Naive thymus-derived CD8-positive, alpha-beta T cell (primary cell): ENCODE results near the gene TRPV6. TPM values are rescaled to one million over a fixed set of nuclear protein-coding genes. Genes with fewer than 3 reads are reported as not detected.
A peak's percentile ranks its signal among the peaks of the same experiment; 100 is the strongest.

ENCODE experiments used
- ATAC-seq, 2 donors: fragments of 150-1000 bp; cut with Tn5 transposase in 1 of 2; sonication (Bioruptor Pico), chemical (Tn5 transposase) in 1 of 2; 1 replicate in 1 of 2; 2 replicates in 1 of 2; pipeline ENCODE4 v1.10.0; 2021; ENCODE audit warnings: mild to moderate bottlenecking in 2 of 2, moderate library complexity in 2 of 2
- POLR2A ChIA-PET: fragments of 350-600 bp; sonication (Branson Sonifier 250); formaldehyde crosslinking; loops from one replicate; lab custom pipeline; 2021; ENCODE audit warnings: antibody characterized with exemption; lab: Charles Lee
- DNase-seq, 10 donors: peaks; one replicate each; pipeline versions ENCODE4 v3.0.0 to v3.0.0-alpha.2; 2020 to 2022
- H3K27ac Mint-ChIP-seq, 10 donors: one replicate each; pipeline ENCODE4 v1.8.0; 2020 to 2022; ENCODE audit warnings: mild to moderate bottlenecking in 10 of 10, mixed read lengths in 10 of 10, moderate library complexity in 4 of 10, inconsistent platforms in 1 of 10
- H3K27me3 Mint-ChIP-seq, 5 donors: one replicate each; pipeline ENCODE4 v1.8.0; 2021 to 2022; ENCODE audit warnings: mixed read lengths in 5 of 5
- H3K36me3 Mint-ChIP-seq, 3 donors: one replicate each; pipeline ENCODE4 v1.8.0; 2020 to 2022; ENCODE audit warnings: mixed read lengths in 3 of 3, mild to moderate bottlenecking in 2 of 3, inconsistent platforms in 1 of 3
- H3K4me1 Mint-ChIP-seq, 4 donors: one replicate each; pipeline ENCODE4 v1.8.0; 2021 to 2022; ENCODE audit warnings: mixed read lengths in 4 of 4
- H3K4me3 Mint-ChIP-seq, 10 donors: one replicate each; pipeline ENCODE4 v1.8.0; 2020 to 2022; ENCODE audit warnings: mild to moderate bottlenecking in 10 of 10, mixed read lengths in 10 of 10, moderate library complexity in 6 of 10, inconsistent platforms in 1 of 10
- H3K9me3 Mint-ChIP-seq, 9 donors: one replicate each; pipeline ENCODE4 v1.8.0; 2020 to 2022; ENCODE audit warnings: mixed read lengths in 9 of 9, mild to moderate bottlenecking in 3 of 9, inconsistent platforms in 1 of 9, moderate library complexity in 1 of 9
- polyA plus RNA-seq, 3 donors: library from polyadenylated mRNA; unstranded; fragments of 300-500 nt; fragmentation: Illumina TruSeq; gene quantifications; one replicate each; pipeline ENCODE4 v1.2.3, GENCODE V29; 2021
- total RNA-seq, 8 experiments: library from RNA in 2 of 8; stranded (reverse) in 2 of 8; gene quantifications; one replicate each; pipeline ENCODE4 v1.2.3 and lab custom pipeline; 2021 to 2026

The TRPV6 gene
- total and polyA plus RNA-seq, 5 experiments from 2014 or later: 0.08 TPM; not detected in 4

DNA sequence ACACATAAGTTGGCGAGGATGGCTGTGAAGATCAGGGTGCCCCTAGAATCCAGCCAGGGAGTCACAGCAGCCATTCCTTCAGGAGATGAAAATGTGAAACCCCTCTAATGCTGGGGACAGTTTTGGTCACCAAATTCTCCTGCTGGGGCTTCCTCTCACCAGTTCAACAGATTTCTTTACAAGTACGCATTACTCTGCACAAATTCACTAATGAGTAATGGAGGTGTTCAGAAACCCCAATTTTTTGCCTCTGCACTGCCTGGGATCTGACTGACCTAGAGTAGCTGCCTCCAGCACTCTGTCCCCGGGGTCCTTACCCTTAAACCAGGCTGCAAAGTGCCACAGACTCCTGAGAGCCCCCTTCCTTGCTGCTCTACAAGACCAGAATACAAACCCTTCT, 31.9 kb upstream of the TRPV6 start:
- Mint-ChIP-seq H3K27me3 (peaks cover 5 to 26% (median 8%) of the 10 kb centered on the region in 5 donors), H3K4me1 (peaks cover 0 to 4% (median 0%) of the 10 kb centered on the region in 4 donors), H3K9me3 (no peaks in the 10 kb centered on the region), H3K27ac (no peak overlapping the region), H3K4me3 (no peak overlapping the region), H3K36me3 (no peaks in the 10 kb centered on the region)
- POLR2A ChIA-PET: no interaction called here
- no peak for DNase-seq
- ATAC-seq: no peak

DNA sequence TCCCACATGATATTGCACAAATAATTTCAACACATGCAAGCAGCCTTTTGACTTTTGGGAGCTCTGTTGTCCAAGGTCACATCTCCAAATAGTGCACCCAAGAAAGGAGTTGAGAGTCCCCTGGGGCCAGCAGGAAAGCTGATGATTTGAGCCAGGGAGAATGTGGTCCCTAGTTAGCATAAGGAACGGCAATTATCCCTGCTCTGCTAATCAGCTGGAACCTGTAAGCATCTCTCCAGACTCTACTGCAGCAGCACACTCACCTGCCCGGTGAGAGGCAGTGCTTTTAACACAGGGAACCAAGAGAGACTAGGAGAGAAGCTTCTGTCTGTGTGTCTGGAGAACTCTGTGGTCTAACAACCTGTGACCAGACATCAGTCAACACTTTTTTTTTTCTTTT, 31.0 kb upstream of the TRPV6 start:
- Mint-ChIP-seq H3K36me3 (no peaks in the 10 kb centered on the region), H3K4me1 (peaks cover 0 to 4% (median 0%) of the 10 kb centered on the region in 4 donors), H3K4me3 (no peak overlapping the region), H3K27me3 (peaks cover 5 to 36% (median 13%) of the 10 kb centered on the region in 5 donors), H3K9me3 (no peaks in the 10 kb centered on the region), H3K27ac (no peak overlapping the region)
- ATAC-seq: no peak
- POLR2A ChIA-PET: no interaction called here
- DNase-seq: no peak

DNA sequence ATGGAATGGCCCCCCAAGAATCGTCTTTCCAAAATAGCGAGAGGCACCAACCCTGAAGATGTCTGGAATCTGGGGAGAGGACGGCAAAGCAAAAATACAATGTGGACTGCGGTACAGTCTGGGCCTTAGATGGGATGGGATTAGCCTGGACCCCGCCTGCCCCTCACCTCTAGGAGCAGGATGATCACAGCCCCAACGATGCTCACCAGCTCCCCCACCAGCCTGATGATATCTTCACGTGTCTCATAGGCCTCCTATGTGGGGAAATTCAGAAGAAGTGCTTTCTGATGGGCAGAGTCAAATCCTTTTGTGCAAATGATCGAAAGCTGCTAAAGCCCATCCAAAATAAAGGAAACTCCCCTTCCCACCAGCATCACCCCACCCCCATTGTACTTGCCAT, 29.8 kb upstream of the TRPV6 start:
- no peak overlapping the region for H3K4me3 Mint-ChIP-seq
- no peaks in the 10 kb centered on the region for H3K36me3 Mint-ChIP-seq
- ATAC-seq: no peak
- POLR2A ChIA-PET: no interaction called here
- H3K27me3 Mint-ChIP-seq: peaks cover 8 to 42% (median 17%) of the 10 kb centered on the region in 5 donors
- H3K9me3 Mint-ChIP-seq: no peaks in the 10 kb centered on the region
- no peak for DNase-seq
- H3K4me1 Mint-ChIP-seq: peaks cover 0 to 4% (median 0%) of the 10 kb centered on the region in 4 donors
- H3K27ac Mint-ChIP-seq: no peak overlapping the region

DNA sequence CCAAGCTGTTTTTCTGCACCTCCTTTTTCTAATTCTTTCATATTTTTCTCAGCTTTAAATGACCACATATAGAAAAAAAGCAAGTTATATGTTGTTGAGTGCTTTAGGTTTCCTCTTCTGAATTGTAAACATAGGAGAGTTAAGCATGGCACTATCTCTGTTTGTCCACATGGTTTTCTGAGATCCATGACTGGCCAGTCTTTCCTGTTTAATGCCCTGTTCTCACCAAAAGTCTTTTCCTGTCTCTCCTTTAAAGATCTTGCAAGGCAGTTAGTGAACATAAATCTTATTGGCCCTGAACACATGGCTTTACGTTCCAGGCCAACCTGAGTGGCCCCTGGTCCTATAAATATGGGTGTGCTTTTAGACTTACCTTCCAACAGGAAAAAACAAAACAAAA, 28.6 kb upstream of the TRPV6 start:
- ATAC-seq: no peak
- no peak overlapping the region for H3K4me3 Mint-ChIP-seq
- peaks cover 0 to 6% (median 0%) of the 10 kb centered on the region in 4 donors for H3K4me1 Mint-ChIP-seq
- POLR2A ChIA-PET: no interaction called here
- H3K27me3 Mint-ChIP-seq: peaks cover 8 to 46% (median 20%) of the 10 kb centered on the region in 5 donors
- no peaks in the 10 kb centered on the region for H3K36me3 Mint-ChIP-seq
- H3K27ac Mint-ChIP-seq: no peak overlapping the region
- H3K9me3 Mint-ChIP-seq: no peaks in the 10 kb centered on the region
- DNase-seq: no peak

DNA sequence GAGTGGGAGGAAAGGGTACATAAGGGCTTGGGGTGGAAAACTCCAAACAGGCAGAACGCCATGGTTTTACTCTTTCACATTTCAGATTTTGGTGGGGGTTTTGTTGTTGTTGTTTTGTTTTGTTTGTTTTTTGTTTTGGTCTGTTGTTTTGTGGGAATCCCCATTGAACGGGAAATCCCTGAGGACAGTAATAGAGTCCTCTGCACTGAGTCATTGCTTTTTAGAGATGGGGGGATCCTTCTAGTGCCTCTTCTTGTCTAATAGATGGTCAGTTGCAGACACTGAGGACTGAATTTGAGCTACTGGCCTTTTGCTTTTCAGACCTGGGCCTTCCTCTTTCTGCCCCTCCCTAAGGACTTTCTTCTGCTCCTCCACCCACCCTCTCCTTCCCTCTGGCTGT, 28.0 kb upstream of the TRPV6 start:
- Mint-ChIP-seq H3K27me3 (peaks cover 13 to 46% (median 25%) of the 10 kb centered on the region in 5 donors), H3K4me3 (no peak overlapping the region)

DNA sequence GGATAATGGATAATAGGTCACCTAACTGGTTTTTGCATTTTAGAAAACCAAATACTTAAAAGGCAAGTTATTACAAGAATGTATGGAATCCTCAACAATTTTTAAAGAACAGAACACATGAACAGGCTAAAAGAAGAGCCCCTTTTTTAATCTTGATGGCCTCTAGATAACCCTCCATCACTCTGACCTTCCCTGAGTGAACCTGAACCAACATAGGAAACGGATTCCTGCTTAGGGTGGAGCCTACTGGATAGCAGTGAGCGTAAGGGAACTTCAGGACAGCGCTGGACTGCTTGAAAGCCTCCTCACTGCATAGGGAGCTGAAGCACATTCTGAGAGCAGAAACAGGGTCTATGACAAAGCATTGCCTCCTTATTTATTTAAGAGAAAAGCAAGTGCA, 27.5 kb upstream of the TRPV6 start:
- POLR2A ChIA-PET: no interaction called here
- DNase-seq: no peak
- H3K9me3 Mint-ChIP-seq: no peaks in the 10 kb centered on the region
- no peak overlapping the region for H3K4me3 Mint-ChIP-seq
- no peaks in the 10 kb centered on the region for H3K36me3 Mint-ChIP-seq
- no peak overlapping the region for H3K27ac Mint-ChIP-seq
- H3K27me3 Mint-ChIP-seq: peaks cover 10 to 46% (median 24%) of the 10 kb centered on the region in 5 donors
- peaks cover 0 to 6% (median 0%) of the 10 kb centered on the region in 4 donors for H3K4me1 Mint-ChIP-seq
- no peak for ATAC-seq

More for the DNA sequence above, 28.0 kb upstream of the TRPV6 start:
- no peaks in the 10 kb centered on the region for H3K9me3 Mint-ChIP-seq
- no peaks in the 10 kb centered on the region for H3K36me3 Mint-ChIP-seq
- POLR2A ChIA-PET: no interaction called here
- DNase-seq (no peak), ATAC-seq (no peak)
- peaks cover 0 to 6% (median 0%) of the 10 kb centered on the region in 4 donors for H3K4me1 Mint-ChIP-seq
- no peak overlapping the region for H3K27ac Mint-ChIP-seq

DNA sequence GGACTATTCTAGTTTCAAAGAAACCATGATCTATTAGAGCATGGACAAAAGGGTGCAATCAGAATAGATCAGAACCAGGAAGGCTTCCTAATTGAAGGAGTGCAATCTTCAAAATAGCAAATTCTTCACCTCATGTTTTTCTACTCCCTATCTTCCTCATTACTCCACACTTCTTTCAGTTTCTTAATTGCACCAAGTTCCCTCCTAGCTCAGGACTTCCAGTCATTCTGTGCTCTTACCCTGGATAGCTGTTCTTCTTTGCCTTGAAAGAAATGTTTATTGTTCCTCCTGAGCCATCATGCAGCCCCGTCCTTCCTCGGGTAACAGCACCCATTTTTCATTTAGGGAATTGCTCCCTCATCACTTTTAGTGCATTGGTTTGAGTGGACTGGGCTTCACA, 24.9 kb upstream of the TRPV6 start:
- ATAC-seq (no peak), DNase-seq (no peak)
- H3K4me3 Mint-ChIP-seq: no peak overlapping the region
- peaks cover 12 to 41% (median 28%) of the 10 kb centered on the region in 5 donors for H3K27me3 Mint-ChIP-seq
- H3K4me1 Mint-ChIP-seq: peaks cover 0 to 6% (median 0%) of the 10 kb centered on the region in 4 donors
- H3K9me3 Mint-ChIP-seq: peaks cover 0 to 4% (median 0%) of the 10 kb centered on the region in 9 donors
- no peak overlapping the region for H3K27ac Mint-ChIP-seq
- POLR2A ChIA-PET: no interaction called here
- no peaks in the 10 kb centered on the region for H3K36me3 Mint-ChIP-seq

DNA sequence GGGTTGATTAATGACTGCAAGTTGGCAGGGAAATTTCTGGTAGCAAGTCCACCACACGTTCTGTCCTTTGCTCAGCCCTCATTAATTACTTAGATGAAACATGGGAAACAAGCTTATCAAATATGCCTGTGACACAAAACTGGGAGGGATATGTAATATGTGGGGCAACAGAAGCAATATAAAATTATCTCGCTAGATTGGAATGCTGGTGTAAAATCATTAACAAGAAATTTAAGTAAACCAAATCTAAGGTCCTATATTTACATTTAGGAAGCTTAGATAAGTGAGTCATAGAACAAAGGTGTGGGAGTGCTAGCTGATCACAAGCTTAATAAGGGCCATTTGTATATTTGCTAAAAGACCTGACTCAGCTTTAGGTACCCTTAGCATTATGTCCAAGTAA, 24.5 kb upstream of the TRPV6 start:
- POLR2A ChIA-PET: no interaction called here
- Mint-ChIP-seq H3K9me3 (peaks cover 0 to 4% (median 0%) of the 10 kb centered on the region in 9 donors), H3K27ac (no peak overlapping the region), H3K4me3 (no peak overlapping the region), H3K36me3 (no peaks in the 10 kb centered on the region), H3K4me1 (peaks cover 0 to 6% (median 0%) of the 10 kb centered on the region in 4 donors), H3K27me3 (peaks cover 12 to 41% (median 28%) of the 10 kb centered on the region in 5 donors)
- ATAC-seq: no peak
- no peak for DNase-seq

DNA sequence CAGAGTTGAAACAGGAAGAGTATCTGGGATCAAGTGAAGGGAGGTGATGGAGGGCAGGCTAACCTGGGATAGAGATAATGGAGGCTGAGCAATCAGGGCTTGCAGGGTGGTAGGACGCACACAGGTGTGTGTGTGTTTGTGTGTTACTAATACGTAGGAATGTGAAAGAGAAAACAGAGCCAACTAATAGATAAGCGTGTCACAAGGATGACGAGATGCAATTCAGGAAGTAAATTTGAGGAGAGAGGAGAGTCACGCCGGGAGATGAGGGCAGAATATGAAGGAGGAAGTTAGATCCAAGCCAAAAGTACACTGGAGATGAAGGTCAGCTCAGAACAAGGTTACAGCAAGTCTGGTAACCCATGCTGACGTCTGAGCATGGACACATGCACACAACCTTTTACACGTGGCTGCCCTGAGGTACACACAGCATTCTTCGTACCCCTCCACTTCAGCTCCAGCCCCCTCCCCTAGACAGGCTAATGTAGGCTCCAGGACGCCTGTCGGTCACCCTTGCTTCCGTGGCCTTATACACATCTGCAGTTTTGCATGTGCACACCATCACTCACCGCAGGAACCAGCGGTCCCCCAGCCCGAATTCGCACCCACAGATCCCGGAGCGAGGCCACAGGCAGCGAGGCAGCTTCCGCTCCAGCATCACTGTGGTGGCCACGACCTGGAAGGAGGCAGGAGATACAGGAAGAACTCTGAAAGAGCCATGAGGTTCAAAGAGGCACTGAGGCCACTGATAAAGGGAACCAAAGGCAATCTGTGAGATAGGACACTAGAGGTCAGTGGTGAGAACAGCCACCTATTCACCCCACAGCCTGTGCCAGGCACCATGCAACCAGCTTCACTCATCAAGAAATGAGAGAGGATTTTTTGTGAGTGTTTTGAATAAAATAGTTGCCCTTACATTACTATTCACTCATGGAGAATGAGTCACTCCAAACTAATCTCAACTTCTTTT, 23.7 kb upstream of the TRPV6 start:
- POLR2A ChIA-PET: no interaction called here
- no peak for DNase-seq

DNA sequence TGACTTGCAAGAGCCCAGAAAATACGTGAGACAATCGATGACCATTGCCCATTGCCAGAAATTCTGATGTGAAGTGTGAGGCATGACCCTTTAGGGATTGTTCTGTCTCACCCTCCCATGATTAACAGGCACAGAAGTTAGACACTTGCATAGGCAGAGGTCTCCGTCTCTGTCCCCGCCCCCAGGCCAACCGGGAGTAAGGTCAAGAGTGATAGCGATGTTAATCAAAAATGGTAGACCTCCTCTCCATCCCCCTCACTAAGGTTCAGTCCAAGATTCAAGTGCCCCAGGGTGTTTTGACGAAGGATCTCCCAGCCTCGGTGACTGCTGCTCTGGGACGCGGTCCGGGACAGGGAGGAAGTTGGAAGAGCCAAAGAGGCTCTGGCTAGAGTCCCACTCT, 22.7 kb upstream of the TRPV6 start:
- H3K9me3 Mint-ChIP-seq: peaks cover 0 to 7% (median 0%) of the 10 kb centered on the region in 9 donors
- H3K27ac Mint-ChIP-seq: no peak overlapping the region
- DNase-seq: no peak
- no peak for ATAC-seq
- no peaks in the 10 kb centered on the region for H3K36me3 Mint-ChIP-seq
- H3K27me3 Mint-ChIP-seq: peaks cover 10 to 41% (median 25%) of the 10 kb centered on the region in 5 donors
- POLR2A ChIA-PET: no interaction called here
- no peak overlapping the region for H3K4me3 Mint-ChIP-seq
- H3K4me1 Mint-ChIP-seq: peaks cover 0 to 2% (median 0%) of the 10 kb centered on the region in 4 donors

More for the DNA sequence above, 23.7 kb upstream of the TRPV6 start:
- Mint-ChIP-seq H3K9me3 (peaks cover 0 to 7% (median 0%) of the 10 kb centered on the region in 9 donors), H3K4me3 (no peak overlapping the region), H3K27me3 (peaks cover 12 to 41% (median 25%) of the 10 kb centered on the region in 5 donors), H3K4me1 (peaks cover 0 to 4% (median 0%) of the 10 kb centered on the region in 4 donors), H3K27ac (no peak overlapping the region), H3K36me3 (no peaks in the 10 kb centered on the region)
- peak in 1 of 2 donors; percentile 36 for ATAC-seq

DNA sequence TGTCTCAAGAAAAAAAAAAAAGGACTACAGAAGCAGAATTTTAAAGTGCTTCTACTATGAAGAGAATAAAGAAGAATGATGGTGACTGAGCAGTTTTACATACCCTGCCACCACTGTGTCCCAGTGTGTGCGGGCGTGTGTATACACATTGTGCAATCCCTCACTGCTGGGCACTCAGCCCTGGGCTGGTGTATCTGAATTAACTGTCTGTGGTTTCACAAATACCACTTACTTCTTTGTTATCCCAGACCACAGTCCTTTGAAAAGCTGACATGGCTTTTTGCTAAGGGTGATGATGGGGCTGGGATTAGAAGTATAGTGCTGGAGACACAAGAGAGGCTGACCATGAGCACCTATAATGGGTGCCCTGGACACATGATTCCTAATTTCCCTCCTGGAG, 21.1 kb upstream of the TRPV6 start:
- no peaks in the 10 kb centered on the region for H3K36me3 Mint-ChIP-seq
- H3K27ac Mint-ChIP-seq: no peak overlapping the region
- POLR2A ChIA-PET: no interaction called here
- peaks cover 0 to 2% (median 0%) of the 10 kb centered on the region in 4 donors for H3K4me1 Mint-ChIP-seq
- DNase-seq (no peak), ATAC-seq (no peak)
- H3K4me3 Mint-ChIP-seq: no peak overlapping the region
- H3K27me3 Mint-ChIP-seq: peaks cover 10 to 30% (median 21%) of the 10 kb centered on the region in 5 donors
- peaks cover 0 to 11% (median 0%) of the 10 kb centered on the region in 9 donors for H3K9me3 Mint-ChIP-seq

DNA sequence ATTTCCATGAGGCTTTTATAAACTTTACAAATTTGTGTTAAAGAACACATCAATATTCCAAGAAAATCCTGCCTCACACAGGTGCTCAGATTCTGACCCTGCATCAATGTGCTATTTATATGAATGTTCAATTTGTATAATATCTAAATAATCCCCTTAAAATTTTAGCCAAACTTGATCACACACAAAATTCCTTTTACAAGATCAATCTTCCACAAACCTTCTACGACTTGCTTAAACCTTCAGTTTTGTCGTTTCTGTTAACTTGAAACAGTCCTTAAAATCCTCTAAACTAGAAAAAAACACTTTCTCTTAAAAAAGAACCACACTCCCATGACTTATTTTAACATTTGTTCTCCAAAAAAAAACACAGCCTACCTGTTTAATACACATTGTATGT, 20.2 kb upstream of the TRPV6 start:
- H3K27ac Mint-ChIP-seq: no peak overlapping the region
- POLR2A ChIA-PET: no interaction called here

DNA sequence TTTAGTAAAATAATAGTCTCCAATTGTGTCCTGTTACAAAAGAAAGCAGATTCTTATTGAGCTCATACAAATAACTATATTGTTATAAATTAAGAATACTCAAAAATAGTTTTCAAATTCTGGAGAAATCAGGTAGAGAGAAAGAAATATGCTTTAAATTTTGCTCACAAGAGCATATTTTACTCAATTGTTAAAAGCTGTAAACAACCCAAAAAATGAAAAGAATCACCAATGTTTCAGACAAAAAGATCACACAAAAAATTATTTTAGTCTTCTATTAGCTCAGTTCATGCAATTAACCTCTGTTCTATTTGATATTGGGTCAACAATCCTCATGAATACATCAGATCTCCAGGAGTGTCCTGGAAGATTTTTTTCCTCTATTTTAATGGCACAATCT, 18.6 kb upstream of the TRPV6 start:
- DNase-seq (no peak), ATAC-seq (no peak)
- Mint-ChIP-seq H3K36me3 (no peaks in the 10 kb centered on the region), H3K27me3 (peaks cover 7 to 14% (median 13%) of the 10 kb centered on the region in 5 donors), H3K9me3 (peaks cover 0 to 11% (median 0%) of the 10 kb centered on the region in 9 donors), H3K4me3 (no peak overlapping the region), H3K27ac (no peak overlapping the region), H3K4me1 (no peaks in the 10 kb centered on the region)
- POLR2A ChIA-PET: no interaction called here

More for the DNA sequence above, 20.2 kb upstream of the TRPV6 start:
- Mint-ChIP-seq H3K36me3 (no peaks in the 10 kb centered on the region), H3K4me1 (peaks cover 0 to 2% (median 0%) of the 10 kb centered on the region in 4 donors), H3K4me3 (no peak overlapping the region), H3K9me3 (peaks cover 0 to 11% (median 0%) of the 10 kb centered on the region in 9 donors), H3K27me3 (peaks cover 7 to 23% (median 16%) of the 10 kb centered on the region in 5 donors)
- ATAC-seq (no peak), DNase-seq (no peak)
